GM10266 (cell line): Measurements from ENCODE around the gene PPP1CC.

Experiments
- DNase-seq: peaks from one replicate; pipeline ENCODE4 v3.0.0; 2012; ENCODE audit errors: extremely low spot score
- TF ChIP-seq, protein P1 (sequence below): IDR thresholded peaks from 2 replicates; pipeline ENCODE4 v1.5.1; 2012; ENCODE audit warnings: mild to moderate bottlenecking, low read depth; ENCODE audit not compliant: control insufficient read depth, insufficient read depth; ENCODE audit errors: missing control alignments

PPP1CC gene

DNA sequence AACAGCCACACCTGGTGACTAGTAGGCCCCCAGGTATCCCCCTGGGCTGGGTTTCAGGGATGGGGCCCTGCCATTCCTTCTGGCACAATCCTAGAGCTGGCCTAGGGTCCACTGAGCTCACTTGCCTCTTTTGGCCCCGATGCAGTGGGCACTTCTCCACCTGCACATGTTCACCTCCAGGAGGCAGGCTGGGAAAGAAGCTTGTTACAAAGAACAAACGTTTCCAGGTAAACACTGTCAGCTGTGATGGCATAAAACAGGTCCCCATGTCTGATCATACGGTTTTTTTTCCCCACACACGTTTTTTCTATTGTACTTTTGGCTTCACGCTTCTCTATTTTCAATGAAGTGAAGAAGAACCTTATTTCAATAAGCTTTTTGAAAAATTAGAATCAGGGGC, 37.9 kb downstream of the PPP1CC start:
- TF ChIP-seq, protein P1, sequence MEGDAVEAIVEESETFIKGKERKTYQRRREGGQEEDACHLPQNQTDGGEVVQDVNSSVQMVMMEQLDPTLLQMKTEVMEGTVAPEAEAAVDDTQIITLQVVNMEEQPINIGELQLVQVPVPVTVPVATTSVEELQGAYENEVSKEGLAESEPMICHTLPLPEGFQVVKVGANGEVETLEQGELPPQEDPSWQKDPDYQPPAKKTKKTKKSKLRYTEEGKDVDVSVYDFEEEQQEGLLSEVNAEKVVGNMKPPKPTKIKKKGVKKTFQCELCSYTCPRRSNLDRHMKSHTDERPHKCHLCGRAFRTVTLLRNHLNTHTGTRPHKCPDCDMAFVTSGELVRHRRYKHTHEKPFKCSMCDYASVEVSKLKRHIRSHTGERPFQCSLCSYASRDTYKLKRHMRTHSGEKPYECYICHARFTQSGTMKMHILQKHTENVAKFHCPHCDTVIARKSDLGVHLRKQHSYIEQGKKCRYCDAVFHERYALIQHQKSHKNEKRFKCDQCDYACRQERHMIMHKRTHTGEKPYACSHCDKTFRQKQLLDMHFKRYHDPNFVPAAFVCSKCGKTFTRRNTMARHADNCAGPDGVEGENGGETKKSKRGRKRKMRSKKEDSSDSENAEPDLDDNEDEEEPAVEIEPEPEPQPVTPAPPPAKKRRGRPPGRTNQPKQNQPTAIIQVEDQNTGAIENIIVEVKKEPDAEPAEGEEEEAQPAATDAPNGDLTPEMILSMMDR: peak; percentile 59
- no peak for DNase-seq

DNA sequence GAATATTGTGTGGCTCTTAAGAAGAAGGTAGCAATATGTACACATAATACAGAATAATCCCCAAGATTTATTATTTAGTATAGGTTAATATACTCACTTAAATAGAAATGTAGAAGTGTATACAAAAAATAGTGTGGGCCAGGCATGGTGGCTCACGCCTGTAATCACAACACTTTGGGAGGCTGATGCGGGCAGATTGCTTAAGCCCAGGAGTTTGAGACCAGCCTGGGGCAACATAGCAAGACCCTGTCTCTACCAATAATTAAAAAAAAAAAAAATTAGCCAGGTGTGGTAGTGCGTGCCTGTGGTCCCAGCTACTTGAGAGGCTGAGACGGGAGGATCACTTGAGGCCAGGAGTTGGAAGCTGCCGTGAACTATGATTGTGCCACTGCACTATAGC, 38.5 kb downstream of the PPP1CC start:
- TF ChIP-seq, protein P1: no peak
- no peak for DNase-seq

DNA sequence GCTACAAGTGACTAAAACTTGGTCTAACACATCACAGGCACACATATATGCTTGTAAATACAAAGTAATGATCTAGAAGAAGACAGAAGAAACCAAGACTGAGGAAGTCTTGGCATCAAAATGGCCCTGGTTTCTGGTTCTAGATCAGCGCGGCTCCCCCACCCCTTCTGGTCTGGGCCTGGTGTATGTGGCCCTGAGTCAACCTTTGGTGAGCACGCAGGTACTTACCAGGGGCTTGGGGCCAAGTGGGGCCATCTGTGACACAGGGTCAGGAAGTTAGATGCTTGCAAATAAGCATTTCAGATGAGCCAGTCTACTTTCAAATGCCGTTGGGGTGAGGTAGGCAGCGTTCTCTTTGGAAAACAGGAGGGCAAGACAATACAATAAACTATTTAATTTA, 40.6 kb downstream of the PPP1CC start:
- TF ChIP-seq, protein P1: no peak
- DNase-seq: no peak

DNA sequence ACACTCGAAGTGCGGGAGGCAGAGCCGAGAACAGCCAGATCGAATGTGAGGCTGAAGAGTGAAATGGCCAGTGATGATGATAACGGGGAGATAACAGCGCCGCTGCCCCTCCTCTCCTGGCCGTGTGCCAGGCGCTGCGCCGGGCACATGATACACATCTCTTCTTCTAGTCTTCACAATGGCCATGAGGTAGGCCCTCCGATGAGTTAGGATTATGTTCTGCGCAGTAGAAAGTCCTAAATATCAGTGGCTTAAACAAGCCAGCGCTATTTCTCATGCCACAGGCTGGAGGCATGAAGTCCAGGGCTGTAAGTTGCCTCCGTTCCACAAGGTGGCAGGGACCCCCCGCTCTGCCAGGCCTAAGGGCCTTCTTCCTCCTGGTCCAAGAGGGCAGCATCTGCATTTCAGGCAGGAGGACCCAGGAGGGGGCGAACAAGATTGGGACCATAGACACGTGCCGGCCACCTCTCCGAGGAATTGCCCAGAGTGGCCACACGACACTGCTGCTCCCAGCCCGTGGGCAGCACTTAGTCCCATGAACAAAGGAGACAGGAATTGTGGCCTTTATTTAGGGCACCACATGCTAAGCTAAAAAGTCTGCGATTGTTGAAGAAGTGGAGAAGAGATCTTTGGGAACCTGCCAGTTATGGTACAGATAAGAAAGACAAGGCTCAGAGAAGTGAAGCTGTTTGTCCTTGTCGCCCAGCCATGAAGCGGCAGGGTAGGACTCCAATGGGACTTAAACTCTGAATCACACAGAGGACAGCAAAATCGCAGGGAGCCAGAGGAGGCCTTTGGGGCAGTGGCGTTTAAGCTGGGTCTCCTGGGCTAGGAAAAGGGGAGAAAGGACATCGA, 42.9 kb downstream of the PPP1CC start:
- TF ChIP-seq, protein P1: peak; percentile 17
- no peak for DNase-seq

DNA sequence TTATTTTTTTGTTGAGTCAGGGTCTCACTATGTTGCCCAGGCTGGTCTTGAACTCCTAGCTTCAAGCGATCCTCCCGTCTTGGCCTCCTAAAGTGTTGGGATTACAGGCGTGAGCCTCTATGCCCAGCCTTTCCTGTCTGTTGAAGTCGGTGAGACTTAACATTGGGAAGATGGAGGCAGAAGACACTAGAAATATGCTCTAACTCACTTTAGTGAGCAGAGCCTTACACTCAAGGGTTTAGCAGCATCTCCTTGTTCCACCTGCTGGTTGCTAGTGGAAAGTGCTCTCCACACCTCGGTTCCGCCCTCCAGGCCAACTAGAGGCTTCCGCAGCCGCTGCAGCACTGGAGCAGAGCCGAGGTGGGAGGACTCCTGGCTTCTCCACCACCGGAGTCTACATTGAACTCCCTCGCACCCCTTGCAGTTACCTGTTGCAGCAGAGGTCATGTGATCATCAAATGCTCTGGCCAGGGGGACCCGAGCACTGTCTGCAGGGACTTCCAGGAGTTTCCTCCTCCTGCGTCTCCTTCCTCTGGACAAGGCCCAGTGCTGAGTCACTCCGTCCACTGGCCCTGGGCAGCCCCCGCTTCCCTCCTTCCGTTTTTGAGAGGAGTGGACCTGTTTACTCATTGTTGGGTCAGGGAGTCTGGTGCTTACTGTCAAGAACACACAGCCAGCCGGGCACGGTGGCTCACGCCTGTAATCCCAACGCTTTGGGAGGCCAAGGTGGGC, 44.4 kb downstream of the PPP1CC start:
- DNase-seq: peak; percentile 78
- TF ChIP-seq, protein P1: peak; percentile 88

DNA sequence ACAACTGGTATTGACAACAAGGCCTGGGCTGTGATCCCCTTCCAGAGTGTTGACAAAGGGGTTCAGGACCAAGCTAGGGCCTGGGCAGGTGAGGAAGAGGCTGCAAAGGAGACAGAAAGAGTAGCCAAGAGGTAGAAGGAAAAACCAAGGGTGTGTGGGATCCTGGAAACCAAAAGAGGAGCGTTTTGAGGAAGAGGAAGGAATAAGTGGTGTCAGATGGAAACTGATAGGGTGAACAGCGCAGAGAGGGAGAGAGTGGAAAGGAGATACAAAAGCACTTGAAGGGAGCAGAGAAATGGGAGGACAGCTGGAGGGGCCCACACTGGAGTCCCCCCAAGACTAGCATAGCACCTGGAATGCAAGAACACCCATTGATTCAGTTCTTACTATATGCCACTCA, 45.5 kb downstream of the PPP1CC start:
- TF ChIP-seq, protein P1: no peak
- no peak for DNase-seq

DNA sequence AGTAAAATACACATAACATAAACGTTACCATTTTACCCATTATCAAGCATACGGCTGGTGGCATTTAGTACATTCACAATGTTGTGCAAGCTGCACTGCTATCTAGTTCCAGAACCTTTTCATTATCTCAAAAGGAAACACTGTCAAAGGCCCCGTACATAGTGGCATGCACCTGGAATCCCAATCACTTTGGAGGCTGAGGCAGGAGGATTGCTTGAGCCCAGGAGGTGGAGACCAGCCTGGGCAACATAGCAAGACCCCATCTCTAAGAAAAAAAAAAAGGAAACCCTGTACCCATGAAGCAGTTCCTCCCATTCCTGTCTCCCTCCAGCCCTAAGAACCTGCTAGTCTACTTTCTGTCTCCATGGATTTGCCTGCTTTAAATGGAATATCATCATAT, 46.4 kb downstream of the PPP1CC start:
- DNase-seq: no peak
- TF ChIP-seq, protein P1: no peak
